Measurements from ENCODE around the gene MAP3K14.

DNA sequence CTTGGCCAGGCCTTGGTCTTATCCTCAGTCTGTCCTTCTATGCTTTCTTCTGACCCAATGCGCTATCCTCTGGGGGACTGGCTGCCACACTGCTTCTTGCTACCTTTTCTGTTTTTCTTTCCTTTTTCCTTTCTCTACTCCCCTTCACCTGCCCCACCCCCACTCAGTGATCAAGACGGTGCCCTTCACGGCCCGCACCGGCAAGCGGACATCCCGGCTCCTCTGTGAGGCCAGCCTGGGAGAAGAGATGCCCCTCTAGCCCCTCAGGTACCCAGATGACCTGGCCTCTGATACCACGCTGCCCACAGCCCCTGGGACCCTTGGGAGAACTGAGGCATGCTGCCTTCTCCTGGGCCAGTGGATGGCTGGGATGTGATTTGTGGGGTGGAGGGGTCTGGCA, 70.5 kb downstream of the MAP3K14 start:
- TF ChIP-seq, protein P1, sequence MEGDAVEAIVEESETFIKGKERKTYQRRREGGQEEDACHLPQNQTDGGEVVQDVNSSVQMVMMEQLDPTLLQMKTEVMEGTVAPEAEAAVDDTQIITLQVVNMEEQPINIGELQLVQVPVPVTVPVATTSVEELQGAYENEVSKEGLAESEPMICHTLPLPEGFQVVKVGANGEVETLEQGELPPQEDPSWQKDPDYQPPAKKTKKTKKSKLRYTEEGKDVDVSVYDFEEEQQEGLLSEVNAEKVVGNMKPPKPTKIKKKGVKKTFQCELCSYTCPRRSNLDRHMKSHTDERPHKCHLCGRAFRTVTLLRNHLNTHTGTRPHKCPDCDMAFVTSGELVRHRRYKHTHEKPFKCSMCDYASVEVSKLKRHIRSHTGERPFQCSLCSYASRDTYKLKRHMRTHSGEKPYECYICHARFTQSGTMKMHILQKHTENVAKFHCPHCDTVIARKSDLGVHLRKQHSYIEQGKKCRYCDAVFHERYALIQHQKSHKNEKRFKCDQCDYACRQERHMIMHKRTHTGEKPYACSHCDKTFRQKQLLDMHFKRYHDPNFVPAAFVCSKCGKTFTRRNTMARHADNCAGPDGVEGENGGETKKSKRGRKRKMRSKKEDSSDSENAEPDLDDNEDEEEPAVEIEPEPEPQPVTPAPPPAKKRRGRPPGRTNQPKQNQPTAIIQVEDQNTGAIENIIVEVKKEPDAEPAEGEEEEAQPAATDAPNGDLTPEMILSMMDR (conservative IDR thresholded peaks at IDR 0.05; ENCODE audit: low read length): no peak
- TF ChIP-seq EZH2phosphoT487 (IDR thresholded peaks at IDR 0.05; ENCODE audit: borderline replicate concordance): no peak
